GM20000 (cell line): ENCODE data around the gene CUL4A.
A peak's percentile ranks its signal among the peaks of the same experiment; 100 is the strongest.
"Not testable (repeated sequence)": the region's sequence is repeated elsewhere in the genome, so short reads cannot be mapped to it uniquely, and the experiment has no call there.

ENCODE experiments used
- DNase-seq: peaks from one replicate; pipeline ENCODE4 v3.0.0; 2012; ENCODE audit warnings: low spot score
- CTCF ChIP-seq: IDR thresholded peaks from 2 replicates; pipeline ENCODE4 v1.5.1; 2012; ENCODE audit warnings: mild to moderate bottlenecking, control low read depth; ENCODE audit errors: extremely low read depth, missing control alignments

Gene CUL4A

GRCh38 chr13:113209336-113209758 is at the start of gene CUL4A:
Gene CUL4A, plus strand, starts transcription at chr13:113209613. Its CDS starts 15 bp downstream, at chr13:113209628.
- no peak for TF ChIP-seq CTCF
- peak; percentile 93 for DNase-seq

- DNase-seq: no peak
- no peak for TF ChIP-seq CTCF
Observed at GRCh38 chr13:113159701-113160100, 49.7 kb upstream of the CUL4A start.

- TF ChIP-seq CTCF: no peak
- DNase-seq: no peak
Observed at GRCh38 chr13:113160983-113161382, 48.4 kb upstream of the CUL4A start.

- no peak for TF ChIP-seq CTCF
Observed at GRCh38 chr13:113161433-113161832, 48.0 kb upstream of the CUL4A start.

GRCh38 chr13:113161975-113162374 is 47.4 kb upstream of the CUL4A start:
- not testable (repeated sequence) for DNase-seq

More at GRCh38 chr13:113161433-113161832, 48.0 kb upstream of the CUL4A start:
- no peak for DNase-seq

- no peak for TF ChIP-seq CTCF
- no peak for DNase-seq
Observed at GRCh38 chr13:113162783-113163685, 46.4 kb upstream of the CUL4A start.

- no peak for TF ChIP-seq CTCF
Observed at GRCh38 chr13:113164492-113164891, 44.9 kb upstream of the CUL4A start.

GRCh38 chr13:113166266-113166665 is 43.1 kb upstream of the CUL4A start:
- no peak for DNase-seq
- no peak for TF ChIP-seq CTCF

More at GRCh38 chr13:113164492-113164891, 44.9 kb upstream of the CUL4A start:
- DNase-seq: no peak
